GM12878 (cell line): ENCODE data around the gene MDFIC. TPM values are rescaled to one million over a fixed set of nuclear protein-coding genes. Genes with fewer than 3 reads are reported as not detected.
A peak's percentile ranks its signal among the peaks of the same experiment; 100 is the strongest.

ENCODE experiments used
- ATAC-seq: fragments of 200-7000 bp; cut with Tn5 transposase; 3 replicates; pipeline ENCODE4 v1.9.1; 2020; ENCODE audit warnings: mild to moderate bottlenecking, moderate library complexity
- BruUV-seq: library from RNA; stranded (reverse); fragments of 400-500 nt; replicated peaks from 2 replicates; lab custom pipeline; 2021; lab: Mats Ljungman, UMichigan
- CTCF ChIA-PET: fragments of 300-600 bp; sonication (Branson Sonifier 250); formaldehyde crosslinking; extraction: SDS; loops from one replicate; lab custom pipeline; 2021; ENCODE audit warnings: inconsistent platforms; lab: Yijun Ruan, JAX
- POLR2A ChIA-PET: fragments of 350-600 bp; formaldehyde crosslinking; extraction: SDS; loops from one replicate; lab custom pipeline; 2021; ENCODE audit warnings: inconsistent platforms; lab: Charles Lee
- RAD21 ChIA-PET: fragments of 300-600 bp; sonication (Branson Sonifier 250); formaldehyde crosslinking; loops from one replicate; lab custom pipeline; 2023; ENCODE audit warnings: antibody characterized with exemption; ENCODE audit not compliant: unreplicated experiment; lab: Charles Lee
- SMC1A ChIA-PET: fragments of 300-600 bp; sonication (Branson Sonifier 250); formaldehyde crosslinking; loops from one replicate; lab custom pipeline; 2023; ENCODE audit not compliant: unreplicated experiment, uncharacterized antibody; lab: Charles Lee
- DNase-seq: peaks from one replicate; pipeline ENCODE4 v3.0.0-alpha.2; 2011; ENCODE audit warnings: low read depth, low spot score
- FAIRE-seq: peaks from 3 replicates; lab custom pipeline; 2011; peaks lifted over from hg19 to GRCh38; lab: Jason Lieb, UNC
- H2AFZ ChIP-seq: 2 replicates; pipeline ENCODE4 v1.6.0; 2011; ENCODE audit warnings: low read depth, low read length, control low read depth; ENCODE audit not compliant: control insufficient read depth
- H3K27ac ChIP-seq: 2 replicates; pipeline ENCODE4 v1.5.1; 2011; ENCODE audit warnings: control low read depth; ENCODE audit not compliant: control insufficient read depth, insufficient read depth
- H3K27me3 ChIP-seq, 2 experiments: replicated peaks in 1 of 2; 2 replicates each; pipeline versions ENCODE4 v1.6.0 to v1.6.1; 2011; ENCODE audit warnings: low read length in 1 of 2; ENCODE audit not compliant: control insufficient read depth in 2 of 2, insufficient read depth in 2 of 2
- H3K36me3 ChIP-seq, 2 experiments: 2 replicates each; pipeline ENCODE4 v1.5.1; 2011; ENCODE audit warnings: low read length in 1 of 2; ENCODE audit not compliant: control insufficient read depth in 2 of 2, insufficient read depth in 2 of 2
- H3K4me1 ChIP-seq: 2 replicates; pipeline ENCODE4 v1.6.1; 2011; ENCODE audit warnings: mild to moderate bottlenecking, low read length, moderate library complexity, mixed read lengths; ENCODE audit not compliant: control insufficient read depth, insufficient read depth
- H3K4me2 ChIP-seq: 2 replicates; pipeline ENCODE4 v1.6.0; 2011; ENCODE audit warnings: control low read depth; ENCODE audit not compliant: control insufficient read depth, insufficient read depth
- H3K4me3 ChIP-seq: fragments of 200-600 bp; sonication (generic); 2 replicates; pipeline ENCODE4 v1.5.1; 2016
- H3K79me2 ChIP-seq: 2 replicates; pipeline ENCODE4 v1.6.0; 2011; ENCODE audit warnings: low read length; ENCODE audit not compliant: control insufficient read depth, insufficient read depth
- H3K9ac ChIP-seq: 2 replicates; pipeline ENCODE4 v1.8.0; 2011; ENCODE audit warnings: low read length, control low read depth, mixed read lengths; ENCODE audit not compliant: control insufficient read depth, insufficient read depth
- H3K9me3 ChIP-seq: replicated peaks from 3 replicates; pipeline ENCODE4 v1.5.1; 2011; ENCODE audit warnings: mild to moderate bottlenecking, low read length; ENCODE audit not compliant: control insufficient read depth, insufficient read depth
- H4K20me1 ChIP-seq: 2 replicates; pipeline ENCODE4 v1.6.0; 2011; ENCODE audit not compliant: control insufficient read depth, insufficient read depth
- BHLHE40 ChIP-seq, 2 experiments: fragments of 450-650 bp in 1 of 2; IDR thresholded peaks; 2 replicates each; pipeline ENCODE4 v1.6.1; 2011 to 2017; ENCODE audit warnings: low read depth in 2 of 2, borderline replicate concordance in 1 of 2, improper control_type of control experiment in 1 of 2, low read length in 1 of 2, mild to moderate bottlenecking in 1 of 2
- BMI1 ChIP-seq: fragments of 450-650 bp; IDR thresholded peaks from 2 replicates; pipeline ENCODE4 v1.6.1; 2016; ENCODE audit warnings: mild to moderate bottlenecking, moderate library complexity, borderline replicate concordance
- ELK1 ChIP-seq: IDR thresholded peaks from 2 replicates; pipeline ENCODE4 v1.6.1; 2012; ENCODE audit warnings: low read depth, low read length, improper control_type of control experiment
- ESRRA ChIP-seq: IDR thresholded peaks from 2 replicates; pipeline ENCODE4 v1.6.1; 2012; ENCODE audit warnings: mild to moderate bottlenecking, low read length, improper control_type of control experiment
- EZH2 ChIP-seq: IDR thresholded peaks from 2 replicates; pipeline ENCODE4 v1.6.1; 2012; ENCODE audit warnings: low read depth, mild to moderate bottlenecking, control low read depth, inconsistent platforms, low read length, borderline replicate concordance; ENCODE audit not compliant: control insufficient read depth
- JUND ChIP-seq: IDR thresholded peaks from 2 replicates; pipeline ENCODE4 v1.6.1; 2012; ENCODE audit warnings: low read depth, mild to moderate bottlenecking, low read length, improper control_type of control experiment, moderate library complexity
- MAX ChIP-seq: IDR thresholded peaks from 2 replicates; pipeline ENCODE4 v1.6.1; 2012; ENCODE audit warnings: low read depth, low read length, improper control_type of control experiment
- PAX5 ChIP-seq: IDR thresholded peaks from 2 replicates; pipeline ENCODE4 v1.6.1; 2011; ENCODE audit warnings: low read depth, low read length, borderline replicate concordance
- PML ChIP-seq: IDR thresholded peaks from 2 replicates; pipeline ENCODE4 v1.6.1; 2012; ENCODE audit warnings: low read length, inconsistent platforms
- SP1 ChIP-seq: IDR thresholded peaks from one replicate; pipeline ENCODE4 v1.6.1; 2011; ENCODE audit warnings: low read depth, low read length
- SPI1 ChIP-seq: IDR thresholded peaks from 2 replicates; pipeline ENCODE4 v1.6.1; 2011; ENCODE audit warnings: low read depth, mild to moderate bottlenecking, low read length, moderate library complexity, borderline replicate concordance; ENCODE audit not compliant: insufficient read depth
- SREBF1 ChIP-seq: IDR thresholded peaks from 2 replicates; pipeline ENCODE4 v1.6.1; 2012; ENCODE audit warnings: mild to moderate bottlenecking, low read length
- SUZ12 ChIP-seq: fragments of 200-600 bp; sonication (generic); IDR thresholded peaks from one replicate; pipeline ENCODE4 v1.6.1; 2018; ENCODE audit warnings: antibody characterized with exemption, mild to moderate bottlenecking; ENCODE audit not compliant: unreplicated experiment
- TBL1XR1 ChIP-seq: IDR thresholded peaks from 2 replicates; pipeline ENCODE4 v1.6.1; 2012; ENCODE audit warnings: low read depth, low read length, improper control_type of control experiment
- WGBS: methylation state at CpG from one replicate; pipeline ENCODE4 v1.1.6; 2016; ENCODE audit warnings: low lambda C conversion rate; ENCODE audit not compliant: insufficient replicate concordance, insufficient coverage; ENCODE audit errors: missing lambda C conversion rate; 5-methylcytosine and 5-hydroxymethylcytosine counted together
- in situ Hi-C: fragments of 300-500 bp; cut with MboI; formaldehyde crosslinking; loops from 9 replicates; pipeline ENCODE4 v1.14.3; 2018; ENCODE audit warnings: mixed read lengths
- intact Hi-C: fragments of 100-400 bp; cut with micrococcal nuclease; formaldehyde crosslinking; loops from one replicate; pipeline ENCODE4 v1.14.2; 2022; ENCODE audit not compliant: unreplicated experiment
- polyA plus RNA-seq, 11 experiments: library from polyadenylated mRNA; depleted of rRNA in 4 of 11; unstranded in 6 of 11; stranded (reverse) in 5 of 11; fragments of >200 nt; fragmentation: Nextera tagmentation in 4 of 11; fragmentation: Illumina TruSeq in 1 of 11; extraction: Ambion mirVana in 4 of 11; extraction: Trizol in 1 of 11; gene quantifications; 1 replicate in 1 of 11; 2 replicates in 10 of 11; pipeline versions ENCODE4 v1.2.1 to v1.2.3, GENCODE V29; 2011 to 2016; ENCODE audit warnings: inconsistent platforms in 2 of 11, missing spikeins in 2 of 11, low read depth in 1 of 11
- total RNA-seq, 4 experiments: library from RNA; depleted of rRNA in 3 of 4; stranded (reverse); fragments of >200 nt in 3 of 4; fragmentation: Illumina TruSeq in 1 of 4; extraction: Trizol in 1 of 4; gene quantifications; 2 replicates each; pipeline versions ENCODE4 v1.2.1 to v1.2.3, GENCODE V29; 2013 to 2021

Gene MDFIC
- total and polyA plus RNA-seq, 10 of the 15 experiments (the other 5 are each of a cell fraction or from before 2014, with no cell fraction given): 7.3 to 58.4 (median 40.0) TPM

- Histone ChIP-seq H3K27ac (no peak overlapping the region), H3K4me1 (no peaks in the 10 kb centered on the region; the same call in 1 of the 2 replicates), H3K36me3 (no peaks in the 10 kb centered on the region), H3K79me2 (no peaks in the 10 kb centered on the region), H3K9me3 (no peaks in the 10 kb centered on the region)
- in situ Hi-C loops: no loop called here
- ATAC-seq: no peak
- RAD21 ChIA-PET: no interaction called here
- DNase-seq: no peak
- WGBS: 69% methylated on average over 5 of the region's 5 CpGs
- SMC1A ChIA-PET: no interaction called here
- TF ChIP-seq SPI1 (no peak), SREBF1 (no peak), SUZ12 (no peak), SP1 (no peak)
- TF ChIP-seq, all 136 proteins: peak for 0
- no peak for FAIRE-seq
- Histone ChIP-seq H3K9ac (no peak overlapping the region), H3K4me3 (no peak overlapping the region), H3K27me3 (no peaks in the 10 kb centered on the region), H3K4me2 (no peak overlapping the region), H2AFZ (no peak overlapping the region), H4K20me1 (no peaks in the 10 kb centered on the region)
- intact Hi-C loops: no loop called here
- BruUV-seq: no TSS peak
- POLR2A ChIA-PET: no interaction called here
- CTCF ChIA-PET: no interaction called here
These were observed 111.1 kb downstream of the MDFIC start for GRCh38 chr7:115032715-115033703.

- ChIA-PET SMC1A (interaction anchor here (0.9 to 1.3 kb wide), 2 partner anchors 9 to 168 kb away, joined by 3 to 4 read pairs; no protein-coding TSS in a partner anchor), RAD21 (no interaction called here), CTCF (no interaction called here), POLR2A (no interaction called here)
- no peak overlapping the region for H3K9ac ChIP-seq
- no TSS peak for BruUV-seq
- ATAC-seq: peak; percentile 68
- no peak overlapping the region for H3K4me2 ChIP-seq
- in situ Hi-C loops (no loop called here), intact Hi-C loops (no loop called here)
- H4K20me1 ChIP-seq: no peaks in the 10 kb centered on the region
- H2AFZ ChIP-seq: no peak overlapping the region
- no peaks in the 10 kb centered on the region for H3K79me2 ChIP-seq
- FAIRE-seq: no peak
- no peak overlapping the region for H3K27ac ChIP-seq
- H3K4me1 ChIP-seq: no peaks in the 10 kb centered on the region; the same call in 1 of the 2 replicates
- no peaks in the 10 kb centered on the region for H3K9me3 ChIP-seq
- no peak overlapping the region for H3K4me3 ChIP-seq
- no peak for DNase-seq
- WGBS: 89% methylated on average over 1 of the region's 1 CpG
- H3K27me3 ChIP-seq: no peaks in the 10 kb centered on the region
- H3K36me3 ChIP-seq: no peaks in the 10 kb centered on the region
- TF ChIP-seq MAX: no peak
- no peak for TF ChIP-seq SP1
- no peak for TF ChIP-seq JUND
- TF ChIP-seq ESRRA: no peak
- no peak for TF ChIP-seq EZH2
- TF ChIP-seq TBL1XR1: no peak
- TF ChIP-seq BMI1: no peak
- TF ChIP-seq ELK1: no peak
- TF ChIP-seq PAX5: no peak
- no peak for TF ChIP-seq PML
- TF ChIP-seq BHLHE40 (IDR thresholded peaks at IDR 0.05; ENCODE audit: borderline replicate concordance in 1 of 2, low read depth in 2 of 2, low read length in 1 of 2): peak; percentile 63 to 65; a peak in 3 of 4 replicates
These were observed 112.1 kb downstream of the MDFIC start for GRCh38 chr7:115033917-115034459.
